GM06990 (cell line): ENCODE results near the gene MICALL2.

ENCODE experiments used
- DNase-seq: peaks from one replicate; pipeline ENCODE4 v3.0.0-alpha.2; 2011; ENCODE audit not compliant: insufficient read length; ENCODE audit errors: extremely low read depth
- H3K27me3 ChIP-seq: replicated peaks from 2 replicates; pipeline ENCODE4 v1.6.0; 2011; ENCODE audit warnings: low read length; ENCODE audit not compliant: control insufficient read depth, insufficient read depth
- H3K36me3 ChIP-seq: 2 replicates; pipeline ENCODE4 v1.5.1; 2011; ENCODE audit warnings: low read length; ENCODE audit not compliant: control insufficient read depth, insufficient read depth
- H3K4me3 ChIP-seq: replicated peaks from 2 replicates; pipeline ENCODE4 v1.5.1; 2011; ENCODE audit warnings: low read depth, mild to moderate bottlenecking, control low read depth, low read length
- CTCF ChIP-seq: IDR thresholded peaks from 2 replicates; pipeline ENCODE4 v1.5.1; 2011; ENCODE audit warnings: low read length, control low read depth, mild to moderate bottlenecking, inconsistent platforms; ENCODE audit not compliant: insufficient read depth, poor library complexity, severe bottlenecking

MICALL2 gene

DNA sequence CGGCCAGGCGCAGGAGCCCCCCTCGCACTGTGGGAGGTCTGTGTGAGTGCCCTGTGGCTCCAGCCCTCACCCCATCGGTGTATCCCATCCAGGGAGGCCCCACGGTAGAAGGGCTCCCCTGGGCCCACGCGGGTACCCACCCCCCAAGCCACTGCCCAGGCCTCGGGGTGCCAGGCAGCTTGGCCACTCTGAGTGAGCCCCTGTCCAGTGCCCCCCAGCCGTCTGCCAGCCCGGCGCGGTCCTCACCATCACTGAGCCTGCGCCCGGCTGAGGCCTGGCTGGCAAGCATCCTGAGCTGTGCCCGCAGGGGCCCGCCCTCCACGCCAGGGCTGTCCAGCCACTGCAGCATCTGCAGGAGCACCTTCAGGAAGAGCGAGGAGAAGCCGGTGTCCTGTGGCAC, 19.2 kb upstream of the MICALL2 start:
- Histone ChIP-seq H3K4me3 (no peak overlapping the region), H3K27me3 (no peaks in the 10 kb centered on the region), H3K36me3 (peaks cover 36% of the 10 kb centered on the region)
- no peak for DNase-seq
- TF ChIP-seq CTCF: no peak

DNA sequence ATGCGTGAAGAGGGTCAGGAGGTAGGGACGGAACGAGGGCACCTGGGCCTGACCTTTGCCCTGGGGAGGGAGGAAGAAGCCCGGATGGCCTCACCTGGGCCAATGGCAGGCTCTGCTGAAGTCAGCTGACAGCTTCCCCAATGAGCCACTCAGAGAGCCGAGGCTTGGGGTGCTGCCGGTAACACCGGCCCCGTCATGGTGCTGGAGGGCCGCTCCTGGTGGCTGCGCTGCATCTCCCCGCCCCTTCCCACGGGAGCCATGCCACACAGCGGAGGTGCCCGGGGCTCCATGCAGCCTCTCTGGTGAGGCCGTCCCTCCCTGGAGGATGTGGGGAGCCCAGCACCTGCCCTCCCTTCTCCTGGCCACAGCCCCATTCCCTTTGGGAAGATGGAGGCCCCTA, 17.6 kb upstream of the MICALL2 start:
- H3K4me3 ChIP-seq: no peak overlapping the region
- no peaks in the 10 kb centered on the region for H3K27me3 ChIP-seq
- peaks cover 36% of the 10 kb centered on the region for H3K36me3 ChIP-seq
- TF ChIP-seq CTCF: no peak
- DNase-seq: no peak

GRCh38 chr7:1475991-1476390, 16.7 kb upstream of the MICALL2 start:
- peaks cover 40% of the 10 kb centered on the region for H3K36me3 ChIP-seq
- no peaks in the 10 kb centered on the region for H3K27me3 ChIP-seq
- no peak for DNase-seq
- H3K4me3 ChIP-seq: no peak overlapping the region
- TF ChIP-seq CTCF: no peak

GRCh38 chr7:1475393-1475792, 16.1 kb upstream of the MICALL2 start:
- no peak for DNase-seq
- TF ChIP-seq CTCF: no peak
- Histone ChIP-seq H3K36me3 (peaks cover 42% of the 10 kb centered on the region), H3K27me3 (no peaks in the 10 kb centered on the region), H3K4me3 (no peak overlapping the region)

DNA sequence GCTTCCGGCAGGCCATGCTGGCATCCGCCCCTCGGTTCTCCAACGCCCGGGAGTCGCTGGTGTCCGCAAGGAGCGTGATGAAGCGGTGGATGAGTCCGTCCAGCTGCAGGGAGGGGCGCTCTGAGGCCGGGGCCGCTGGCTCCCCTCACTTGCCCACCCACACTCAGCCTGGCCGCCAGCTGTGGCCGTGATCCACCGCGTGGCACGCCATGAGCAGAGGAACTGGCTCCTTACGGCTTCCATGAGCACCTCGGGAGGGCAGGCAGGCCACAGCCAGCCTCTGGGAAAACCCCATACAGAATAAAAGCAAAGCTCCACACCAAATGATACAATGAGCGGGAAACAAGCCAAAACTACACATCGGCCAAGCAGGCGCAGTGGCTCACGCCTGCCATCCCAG, 15.5 kb upstream of the MICALL2 start:
- Histone ChIP-seq H3K27me3 (no peaks in the 10 kb centered on the region), H3K36me3 (peaks cover 42% of the 10 kb centered on the region), H3K4me3 (no peak overlapping the region)
- TF ChIP-seq CTCF: no peak
- DNase-seq: no peak

- H3K27me3 ChIP-seq: no peaks in the 10 kb centered on the region
- TF ChIP-seq CTCF: peak; percentile 93
- peaks cover 40% of the 10 kb centered on the region for H3K36me3 ChIP-seq
- DNase-seq: peak; percentile 81
- H3K4me3 ChIP-seq: no peak overlapping the region
Observed at GRCh38 chr7:1473864-1474512, 14.7 kb upstream of the MICALL2 start.
